HG03442 (cell line): ENCODE results near the gene TRAF4.

Experiments
- ATAC-seq: cut with Tn5 transposase; IDR thresholded peaks from one replicate; pipeline ENCODE4 v1.9.1; 2021; ENCODE audit warnings: mild to moderate bottlenecking, moderate library complexity; ENCODE audit not compliant: unreplicated experiment

TRAF4 gene

DNA sequence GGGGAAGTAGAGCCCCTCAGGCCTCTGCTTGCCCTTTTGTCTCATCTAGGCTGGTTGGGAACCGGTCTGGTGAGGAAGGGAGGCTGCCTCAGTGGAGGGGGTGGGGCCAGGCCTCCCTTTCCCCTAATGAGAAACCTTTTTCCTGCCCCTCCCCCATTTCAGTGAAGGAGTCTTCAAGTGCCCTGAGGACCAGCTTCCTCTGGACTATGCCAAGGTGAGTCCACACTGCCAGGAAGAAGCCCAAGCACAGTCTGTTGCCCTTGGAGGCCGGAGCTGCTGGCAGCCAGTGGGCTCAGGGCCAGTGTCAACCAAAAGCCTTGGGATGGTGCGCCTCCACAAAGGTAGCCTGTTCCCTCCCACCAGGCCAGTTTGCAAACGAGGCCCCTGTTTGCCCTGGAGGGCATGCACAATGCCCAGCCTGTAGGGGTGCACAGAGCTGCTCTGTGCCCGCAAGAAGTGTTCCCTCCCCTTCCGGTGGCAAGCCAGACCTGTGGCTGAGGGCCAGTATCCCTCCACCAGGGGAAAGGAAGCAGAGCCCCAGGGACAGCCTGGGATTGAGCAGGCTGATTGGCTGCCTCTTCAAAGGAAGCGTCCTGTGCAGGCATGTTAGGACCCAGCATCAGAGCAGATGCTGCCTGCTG, 3.4 kb downstream of the TRAF4 start:
- no peak for ATAC-seq

DNA sequence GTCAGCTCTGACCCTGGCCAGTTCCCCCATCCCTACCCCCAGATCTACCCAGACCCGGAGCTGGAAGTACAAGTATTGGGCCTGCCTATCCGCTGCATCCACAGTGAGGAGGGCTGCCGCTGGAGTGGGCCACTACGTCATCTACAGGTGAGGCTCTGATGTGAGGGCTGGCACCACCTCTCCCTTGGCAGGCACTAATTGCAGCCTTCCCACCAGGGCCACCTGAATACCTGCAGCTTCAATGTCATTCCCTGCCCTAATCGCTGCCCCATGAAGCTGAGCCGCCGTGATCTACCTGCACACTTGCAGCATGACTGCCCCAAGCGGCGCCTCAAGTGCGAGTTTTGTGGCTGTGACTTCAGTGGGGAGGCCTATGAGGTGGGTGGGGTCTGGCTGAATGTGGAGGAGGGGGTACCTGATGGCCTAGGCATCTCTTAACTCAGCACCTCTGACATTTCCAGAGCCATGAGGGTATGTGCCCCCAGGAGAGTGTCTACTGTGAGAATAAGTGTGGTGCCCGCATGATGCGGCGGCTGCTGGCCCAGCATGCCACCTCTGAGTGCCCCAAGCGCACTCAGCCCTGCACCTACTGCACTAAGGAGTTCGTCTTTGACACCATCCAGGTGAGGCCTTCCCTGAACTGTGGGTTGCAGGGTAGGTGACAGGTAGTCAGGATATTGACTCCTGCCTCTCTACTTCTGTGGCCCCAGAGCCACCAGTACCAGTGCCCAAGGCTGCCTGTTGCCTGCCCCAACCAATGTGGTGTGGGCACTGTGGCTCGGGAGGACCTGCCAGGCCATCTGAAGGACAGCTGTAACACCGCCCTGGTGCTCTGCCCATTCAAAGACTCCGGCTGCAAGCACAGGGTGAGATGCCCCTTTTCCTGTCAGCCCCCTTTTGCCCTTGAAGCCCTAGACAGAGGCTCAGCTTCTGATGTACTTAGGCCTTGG, 4.3 kb downstream of the TRAF4 start:
- ATAC-seq = no peak

DNA sequence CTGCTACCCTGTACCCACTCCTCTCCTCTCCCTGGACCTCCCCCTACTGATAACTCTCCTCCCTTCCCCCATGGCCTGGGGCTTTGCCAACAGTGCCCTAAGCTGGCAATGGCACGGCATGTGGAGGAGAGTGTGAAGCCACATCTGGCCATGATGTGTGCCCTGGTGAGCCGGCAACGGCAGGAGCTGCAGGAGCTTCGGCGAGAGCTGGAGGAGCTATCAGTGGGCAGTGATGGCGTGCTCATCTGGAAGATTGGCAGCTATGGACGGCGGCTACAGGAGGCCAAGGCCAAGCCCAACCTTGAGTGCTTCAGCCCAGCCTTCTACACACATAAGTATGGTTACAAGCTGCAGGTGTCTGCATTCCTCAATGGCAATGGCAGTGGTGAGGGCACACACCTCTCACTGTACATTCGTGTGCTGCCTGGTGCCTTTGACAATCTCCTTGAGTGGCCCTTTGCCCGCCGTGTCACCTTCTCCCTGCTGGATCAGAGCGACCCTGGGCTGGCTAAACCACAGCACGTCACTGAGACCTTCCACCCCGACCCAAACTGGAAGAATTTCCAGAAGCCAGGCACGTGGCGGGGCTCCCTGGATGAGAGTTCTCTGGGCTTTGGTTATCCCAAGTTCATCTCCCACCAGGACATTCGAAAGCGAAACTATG, 5.2 kb downstream of the TRAF4 start:
- ATAC-seq = no peak

DNA sequence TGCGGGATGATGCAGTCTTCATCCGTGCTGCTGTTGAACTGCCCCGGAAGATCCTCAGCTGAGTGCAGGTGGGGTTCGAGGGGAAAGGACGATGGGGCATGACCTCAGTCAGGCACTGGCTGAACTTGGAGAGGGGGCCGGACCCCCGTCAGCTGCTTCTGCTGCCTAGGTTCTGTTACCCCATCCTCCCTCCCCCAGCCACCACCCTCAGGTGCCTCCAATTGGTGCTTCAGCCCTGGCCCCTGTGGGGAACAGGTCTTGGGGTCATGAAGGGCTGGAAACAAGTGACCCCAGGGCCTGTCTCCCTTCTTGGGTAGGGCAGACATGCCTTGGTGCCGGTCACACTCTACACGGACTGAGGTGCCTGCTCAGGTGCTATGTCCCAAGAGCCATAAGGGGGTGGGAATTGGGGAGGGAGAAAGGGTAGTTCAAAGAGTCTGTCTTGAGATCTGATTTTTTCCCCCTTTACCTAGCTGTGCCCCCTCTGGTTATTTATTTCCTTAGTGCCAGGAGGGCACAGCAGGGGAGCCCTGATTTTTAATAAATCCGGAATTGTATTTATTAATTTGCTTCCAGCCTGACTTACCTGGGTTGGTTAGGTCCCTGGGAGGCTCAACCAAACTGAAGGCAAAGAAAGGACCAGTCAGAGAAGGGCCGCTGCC, 5.8 kb downstream of the TRAF4 start:
- no peak for ATAC-seq

DNA sequence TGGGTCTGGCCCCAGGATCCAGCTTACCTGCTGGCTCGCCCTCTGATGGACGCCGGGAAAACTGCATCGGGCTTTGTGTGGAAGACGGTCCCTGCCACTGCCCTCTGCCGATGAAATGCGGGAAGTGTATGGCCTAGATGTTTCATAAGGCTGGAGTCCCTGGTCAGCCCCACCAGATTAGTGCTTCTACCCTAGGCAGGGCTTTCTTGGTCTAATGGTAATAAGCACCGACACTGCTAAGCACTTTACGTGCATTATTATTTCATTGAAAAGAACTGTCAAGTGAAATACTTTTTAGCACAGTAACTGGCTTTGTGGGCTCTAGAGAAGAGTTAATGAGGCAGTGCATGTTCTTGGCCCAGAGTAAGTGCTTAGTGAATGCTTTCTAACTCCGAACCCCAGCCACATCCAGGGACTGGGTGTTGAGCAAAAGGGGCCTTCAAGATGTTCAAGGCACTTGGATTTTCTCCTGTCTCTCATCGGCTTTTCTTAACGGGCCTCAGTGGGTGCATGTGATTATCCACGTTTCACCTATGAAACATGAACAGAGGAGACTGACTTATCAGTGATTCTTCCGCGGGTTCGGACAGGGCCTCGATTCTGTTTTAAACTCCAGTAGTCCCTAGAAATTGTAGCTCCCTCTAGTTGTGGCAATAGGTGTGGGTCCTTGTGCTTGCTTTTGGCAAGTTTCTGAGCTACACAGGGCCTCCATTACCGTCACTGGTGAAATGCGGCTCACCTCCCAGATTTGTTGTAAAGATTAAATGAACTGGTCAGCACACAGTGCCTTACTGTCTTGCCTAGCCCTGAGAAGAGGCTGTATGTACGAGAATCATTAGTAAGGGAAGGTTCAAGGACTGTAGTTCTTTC, 6.6 kb downstream of the TRAF4 start:
- ATAC-seq = peak; percentile 79

DNA sequence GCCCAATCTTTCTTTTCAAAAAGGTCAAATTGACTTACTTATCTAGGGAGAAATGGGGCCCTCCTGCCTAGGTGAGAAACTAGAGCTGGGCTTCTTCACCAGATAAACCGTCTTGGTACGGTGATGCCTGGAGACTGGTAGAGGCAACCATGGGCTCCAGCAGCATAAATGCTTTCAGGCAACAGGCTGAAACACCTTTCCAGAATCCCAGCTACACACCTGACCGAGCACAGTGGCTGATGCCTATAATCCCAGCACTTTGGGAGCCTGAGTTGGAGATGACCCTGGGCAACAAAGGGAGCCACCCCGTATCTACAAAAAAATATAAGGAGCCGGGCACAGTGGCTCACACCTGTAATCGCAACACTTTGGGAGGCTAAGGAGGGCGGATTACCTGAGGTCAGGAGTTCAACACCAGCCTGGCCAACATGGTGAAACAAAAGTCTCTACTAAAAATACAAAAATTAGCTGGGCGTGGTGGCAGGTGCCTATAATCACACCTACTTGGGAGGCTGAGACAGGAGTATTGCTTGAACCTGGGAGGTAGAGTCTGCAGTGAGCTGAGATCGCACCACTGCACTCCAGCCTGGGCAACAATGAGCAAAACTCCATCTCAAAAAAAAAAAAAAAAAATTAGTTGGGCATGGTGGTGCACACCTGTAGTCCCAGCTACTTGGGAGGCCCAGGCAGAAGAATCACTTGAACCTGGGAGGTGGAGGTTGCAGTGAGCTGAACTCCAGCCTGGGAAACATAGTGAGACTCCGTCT, 8.0 kb downstream of the TRAF4 start:
- no peak for ATAC-seq

DNA sequence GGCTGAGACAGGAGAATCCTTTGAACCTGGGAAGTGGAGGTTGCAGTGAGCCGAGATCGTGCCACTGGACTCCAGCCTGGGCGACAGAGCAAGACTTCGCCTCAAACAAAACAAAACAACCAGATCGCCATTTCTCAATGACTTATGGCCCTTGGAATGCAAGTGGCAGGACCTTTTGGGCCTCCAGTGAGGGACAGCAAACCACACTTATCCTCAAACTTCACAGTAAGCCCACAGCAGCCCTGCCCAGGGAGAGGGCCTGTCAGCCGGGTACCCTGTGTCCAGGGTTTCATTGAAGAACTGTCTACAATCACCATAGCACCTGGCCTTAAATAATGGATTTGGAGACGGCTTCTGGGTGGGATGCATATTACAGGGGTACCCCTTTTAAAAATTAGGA, 11.7 kb downstream of the TRAF4 start:
- no peak for ATAC-seq

DNA sequence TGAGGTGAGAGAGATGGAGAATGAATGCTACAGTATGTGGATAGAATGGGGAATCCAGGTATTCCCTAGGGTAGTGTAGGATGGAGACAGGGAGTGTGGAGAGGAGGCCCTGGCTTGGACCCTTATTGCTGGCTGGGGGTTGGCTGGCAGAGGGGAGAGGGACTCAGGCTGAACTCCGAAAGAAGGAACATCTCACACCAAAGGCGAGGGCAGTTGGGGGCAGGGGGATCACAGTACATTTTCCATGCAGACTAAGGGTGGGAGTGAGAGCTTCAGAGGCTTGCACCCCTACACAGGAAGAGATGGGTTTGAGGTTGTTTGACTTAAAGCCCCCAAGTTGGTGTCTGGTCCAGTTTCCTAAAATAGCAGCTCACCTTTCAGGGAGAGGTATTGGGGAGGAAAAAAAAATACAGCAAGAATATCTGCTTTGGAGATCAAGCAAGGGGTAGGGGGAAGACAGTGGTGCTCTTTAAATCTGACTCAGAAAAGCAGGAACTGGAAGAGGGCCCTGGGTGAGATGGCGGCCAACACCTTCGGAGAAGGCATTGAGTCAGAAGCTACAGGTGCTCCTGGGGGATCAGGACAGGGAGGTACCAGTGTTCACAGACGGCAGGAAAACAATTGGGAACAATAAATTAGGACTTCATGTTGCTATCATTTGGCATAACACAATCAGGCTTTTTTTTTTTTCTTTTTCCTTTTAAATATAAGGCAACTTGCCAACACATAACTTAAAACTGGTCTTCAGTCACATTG, 12.4 kb downstream of the TRAF4 start:
- ATAC-seq = no peak

DNA sequence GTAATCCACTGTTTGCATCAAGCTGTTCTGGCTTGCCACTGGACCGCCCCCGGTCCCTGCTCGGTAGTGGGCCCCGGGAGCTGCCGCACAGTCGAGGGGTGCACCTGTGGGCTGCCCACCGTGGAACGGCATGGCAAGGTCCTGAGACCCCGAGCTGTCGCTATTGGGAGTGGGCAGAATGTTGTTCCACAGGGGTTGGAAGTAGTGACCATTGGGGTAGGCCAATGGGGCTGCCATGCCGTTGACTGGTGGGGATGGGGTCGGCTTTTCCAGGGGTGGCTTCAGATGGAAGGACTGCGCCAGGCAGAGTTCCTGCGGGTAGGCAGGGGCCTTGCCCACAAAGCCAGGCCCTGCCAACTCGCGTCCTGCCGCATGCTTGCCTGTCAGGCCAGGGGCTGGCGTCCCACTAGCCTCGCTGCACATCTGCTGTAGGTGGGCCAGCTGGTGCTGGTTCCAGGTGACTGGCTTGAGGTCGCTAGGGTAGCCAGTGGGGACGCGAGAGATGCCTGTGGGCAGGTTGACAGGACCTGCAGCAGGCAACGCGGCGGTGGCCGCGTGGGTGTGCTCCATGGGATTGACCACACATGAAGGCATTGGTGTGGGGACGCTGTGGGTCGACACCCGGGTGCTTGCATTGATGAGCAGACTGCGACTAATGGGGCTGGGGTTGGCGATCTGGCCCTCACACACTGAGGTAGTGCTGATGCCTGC, 14.8 kb downstream of the TRAF4 start:
- ATAC-seq = no peak

DNA sequence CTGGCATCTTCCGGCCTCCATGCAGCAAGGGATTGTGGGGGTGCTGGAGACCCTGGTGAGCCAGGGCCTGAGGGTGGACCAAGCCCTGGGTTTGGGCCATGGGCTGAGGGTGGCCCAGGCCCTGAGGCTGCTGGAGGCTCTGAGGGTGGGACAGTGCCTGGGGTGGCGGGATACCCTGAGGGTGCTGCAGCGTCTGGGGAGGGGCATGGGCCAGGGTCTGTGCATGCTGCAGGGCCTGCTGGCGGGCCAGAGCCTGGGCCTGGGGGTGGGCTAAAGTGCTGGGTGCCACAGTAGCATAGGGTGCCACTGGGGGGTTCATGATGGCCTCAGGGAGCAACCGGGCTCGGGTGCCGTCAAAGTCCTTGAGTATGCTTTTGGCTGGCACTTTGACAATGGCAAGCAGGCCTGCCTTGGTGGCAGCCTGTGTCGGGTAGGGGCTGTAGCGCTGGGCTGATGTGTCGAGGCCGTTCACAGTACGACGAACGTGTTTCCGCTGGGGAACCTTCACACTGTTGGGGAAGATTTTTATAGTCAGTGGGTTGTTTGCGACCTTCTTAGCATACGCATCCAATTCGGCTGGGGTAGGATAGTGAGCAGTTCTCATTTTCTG, 15.6 kb downstream of the TRAF4 start:
- no peak for ATAC-seq

DNA sequence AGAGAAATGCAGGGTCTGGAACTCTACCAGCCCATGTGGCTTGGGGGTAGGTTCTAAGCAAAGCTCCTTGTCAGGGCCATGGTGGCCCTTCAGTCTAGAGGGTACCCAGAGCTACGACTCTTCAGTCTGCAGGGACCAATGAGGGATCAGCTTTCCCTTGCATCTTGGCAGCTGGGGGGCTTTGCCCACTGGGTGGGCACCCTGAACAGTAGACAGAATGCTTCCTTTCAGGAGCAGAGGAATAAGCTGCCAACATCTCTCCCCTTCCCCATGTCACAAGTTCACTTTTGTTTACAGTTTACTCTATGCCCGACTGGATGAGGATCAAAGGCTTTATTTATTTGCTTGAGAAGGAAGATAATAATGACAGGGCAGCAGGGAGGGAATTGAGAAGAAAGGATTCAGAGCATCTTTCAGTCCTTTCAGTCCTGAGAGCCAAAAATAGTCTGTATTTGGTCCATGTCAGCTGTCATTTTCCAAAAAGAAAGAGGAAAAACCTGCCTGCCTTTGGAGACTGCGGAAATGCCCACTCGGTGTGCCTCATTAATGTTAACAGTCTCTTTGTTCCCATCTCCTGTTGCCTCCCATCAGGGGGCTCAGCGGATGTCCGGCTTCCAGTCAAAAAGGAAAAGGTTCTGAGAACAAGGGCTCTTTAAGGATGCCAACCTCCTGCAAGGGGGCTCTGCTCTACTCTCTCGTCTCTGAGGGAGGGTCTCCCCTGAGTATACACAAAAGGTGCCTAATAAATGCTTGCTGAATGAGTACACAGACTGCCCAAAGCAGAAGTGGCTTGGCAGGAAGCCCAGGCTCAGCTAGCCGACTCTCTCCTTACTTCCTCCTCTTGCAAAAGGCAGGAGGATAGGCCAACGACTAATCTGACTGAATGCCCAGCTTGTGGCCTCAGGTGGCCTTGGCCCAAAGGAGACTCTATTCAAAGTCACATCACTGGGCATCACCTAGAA, 17.1 kb downstream of the TRAF4 start:
- no peak for ATAC-seq

DNA sequence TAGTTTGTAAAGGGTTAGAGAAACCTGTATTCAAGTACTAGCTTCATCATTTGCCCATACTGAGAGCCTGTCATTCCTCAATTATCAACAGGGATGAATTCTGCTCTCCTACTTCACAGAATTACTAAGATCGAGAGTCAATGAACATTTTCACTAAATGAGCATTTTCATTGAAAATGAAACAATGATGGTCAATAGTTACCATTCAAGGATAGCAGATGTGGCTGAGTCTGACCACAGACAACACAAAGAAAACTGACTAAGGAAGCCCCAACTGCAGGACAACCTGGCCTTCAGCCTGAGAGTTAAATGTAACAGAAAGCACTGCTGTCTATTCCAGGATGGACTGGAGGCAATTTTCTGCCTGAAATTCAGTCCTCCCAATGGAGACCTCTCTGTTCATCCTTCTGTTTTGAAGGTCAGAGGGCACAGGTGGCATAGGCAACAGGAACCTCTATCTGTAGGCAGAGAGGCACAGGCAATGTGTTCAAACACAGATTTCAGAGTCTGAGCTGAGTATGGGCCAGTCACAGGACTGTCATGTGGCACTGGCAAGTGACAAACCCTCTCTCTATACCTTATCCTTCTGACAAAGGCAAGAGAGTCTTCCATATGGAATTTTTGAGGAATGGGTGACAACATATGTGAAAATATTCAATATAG, 19.5 kb downstream of the TRAF4 start:
- ATAC-seq = no peak

DNA sequence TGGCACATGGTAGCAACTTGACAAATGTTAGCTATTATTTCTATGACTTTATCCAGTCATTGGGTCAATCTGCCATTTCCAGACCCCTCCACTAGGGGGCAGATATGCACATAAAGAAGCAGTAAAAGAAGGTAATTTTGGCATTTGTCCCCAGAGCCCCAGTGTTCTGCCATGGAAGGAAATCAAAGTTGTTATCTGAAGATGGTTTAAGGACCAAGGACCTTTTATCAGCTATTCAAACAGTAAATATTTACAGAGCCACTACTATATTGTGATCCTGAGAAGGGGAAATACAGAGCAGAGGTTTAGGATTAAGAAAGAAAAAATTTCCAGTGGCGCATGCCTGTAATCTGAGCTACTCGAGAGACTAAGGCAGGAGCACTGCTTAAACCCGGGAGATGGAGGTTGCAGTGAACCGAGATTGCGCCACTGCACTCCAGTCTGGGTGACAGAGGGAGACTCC, 20.0 kb downstream of the TRAF4 start:
- no peak for ATAC-seq

DNA sequence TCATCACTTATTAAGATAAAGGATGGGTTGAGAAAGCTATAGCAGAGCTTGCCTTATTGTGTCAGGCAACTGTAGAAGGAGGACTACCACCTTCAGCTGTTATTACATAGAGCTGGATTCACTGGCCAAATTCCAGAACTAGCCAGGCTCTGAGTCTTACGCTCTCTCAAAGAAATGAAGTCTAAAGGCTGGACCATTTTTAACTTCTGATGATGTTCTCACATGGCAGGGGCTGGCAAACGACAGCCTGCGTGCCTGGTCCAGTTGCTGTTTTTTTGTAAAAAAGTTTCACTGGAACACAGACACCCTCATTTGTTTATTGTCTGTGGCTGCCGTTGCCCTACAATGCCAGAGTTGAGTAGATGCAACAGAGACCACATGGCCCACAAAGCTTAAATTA, 21.2 kb downstream of the TRAF4 start:
- no peak for ATAC-seq

DNA sequence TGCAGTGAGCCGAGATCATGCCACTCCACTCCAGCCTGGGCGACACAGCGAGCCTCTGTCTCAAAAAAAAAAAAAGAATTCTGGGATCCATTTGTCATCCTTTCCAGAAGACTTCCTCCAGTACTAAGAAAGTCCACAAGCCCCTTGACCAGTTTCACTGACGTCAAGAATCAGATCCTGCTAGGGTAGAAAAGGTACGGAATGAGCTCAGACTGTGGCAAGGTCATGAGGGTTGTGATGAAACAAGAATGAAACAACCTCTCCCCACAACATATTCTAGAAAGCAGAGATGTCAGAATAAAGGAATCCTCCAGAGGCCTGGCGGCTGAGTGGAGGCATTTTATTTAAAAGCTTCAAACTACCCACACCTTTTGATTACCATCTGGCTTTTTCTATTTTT, 29.9 kb downstream of the TRAF4 start:
- ATAC-seq = no peak

DNA sequence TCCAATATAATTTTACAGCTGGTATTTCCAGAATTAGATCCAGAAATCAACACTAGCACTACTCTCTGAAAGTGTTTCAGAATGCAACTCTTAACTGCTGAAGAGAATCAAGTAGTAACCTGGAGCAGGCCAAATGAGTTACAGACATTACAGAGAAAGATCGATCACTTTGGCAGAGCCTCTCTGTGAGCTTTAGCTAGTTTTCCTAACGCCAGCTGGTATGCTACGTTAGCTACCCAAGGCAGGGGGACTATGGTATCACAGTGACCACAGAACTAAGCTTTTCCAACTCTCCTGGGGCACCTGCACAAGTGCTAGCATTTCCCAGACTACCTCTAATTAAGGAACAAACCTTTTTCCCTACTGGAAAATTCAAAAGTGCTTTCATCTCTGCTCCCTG, 30.4 kb downstream of the TRAF4 start:
- ATAC-seq = no peak
